ENCODE measurements around the gene YIPF4. TPM values are rescaled to one million over a fixed set of nuclear protein-coding genes. Genes with fewer than 3 reads are reported as not detected.
"Not testable (repeated sequence)": the region's sequence is repeated elsewhere in the genome, so short reads cannot be mapped to it uniquely, and the experiment has no call there.

Gene YIPF4
- polyA plus RNA-seq, 10 donors = 41.2 to 52.7 (median 46.9) TPM

GRCh38 chr2:32278478-32278853 lies 762 bp downstream of the YIPF4 start:
- DNase-seq = no peak

- DNase-seq = no peak
These were observed 6.6 kb downstream of the YIPF4 start for GRCh38 chr2:32284321-32284720.

GRCh38 chr2:32289165-32289999 lies 11.7 kb downstream of the YIPF4 start:
- no peak for DNase-seq

- no peak for DNase-seq
These were observed 12.3 kb downstream of the YIPF4 start for GRCh38 chr2:32290000-32290339.

GRCh38 chr2:32291746-32292145 lies 14.0 kb downstream of the YIPF4 start:
- no peak for DNase-seq

- not testable (repeated sequence) for DNase-seq
These were observed 15.8 kb downstream of the YIPF4 start for GRCh38 chr2:32293493-32293892.

- not testable (repeated sequence) for DNase-seq
These were observed 16.4 kb downstream of the YIPF4 start for GRCh38 chr2:32293966-32294562.

- DNase-seq = no peak
These were observed 32.9 kb downstream of the YIPF4 start for GRCh38 chr2:32310577-32310976.

- DNase-seq = no peak
These were observed 37.2 kb downstream of the YIPF4 start for GRCh38 chr2:32314886-32315285.

GRCh38 chr2:32328679-32329078 lies 51.0 kb downstream of the YIPF4 start:
- DNase-seq = not testable (repeated sequence)

- DNase-seq = not testable (repeated sequence)
These were observed 51.7 kb downstream of the YIPF4 start for GRCh38 chr2:32329180-32329980.

GRCh38 chr2:32330136-32330535 lies 52.4 kb downstream of the YIPF4 start:
- DNase-seq = peak in 1 of 3 donors; percentile 12

- DNase-seq = peak; percentile 6 to 47 (median 14)
These were observed 65.1 kb downstream of the YIPF4 start for GRCh38 chr2:32342801-32343200.

- DNase-seq = not testable (repeated sequence)
These were observed 73.1 kb downstream of the YIPF4 start for GRCh38 chr2:32350797-32351196.

GRCh38 chr2:32355976-32356680 lies 78.4 kb downstream of the YIPF4 start:
- peak in 1 of 3 donors; percentile 8 for DNase-seq

- DNase-seq = peak; percentile 97 to 98 (median 97)
These were observed 79.1 kb downstream of the YIPF4 start, which contains the start of gene BIRC6 for GRCh38 chr2:32356681-32357317. Gene BIRC6 (plus strand): TSS chr2:32357023. CDS start chr2:32357162, 139 bp downstream.

GRCh38 chr2:32357318-32358110 lies 79.8 kb downstream of the YIPF4 start:
- peak in 2 of 3 donors; percentile 13 to 36 for DNase-seq

GRCh38 chr2:32358111-32358482 lies 80.4 kb downstream of the YIPF4 start:
- peak in 2 of 3 donors; percentile 4 to 40 for DNase-seq

GRCh38 chr2:32360416-32360815 lies 82.7 kb downstream of the YIPF4 start:
- no peak for DNase-seq

- not testable (repeated sequence) for DNase-seq
These were observed 85.3 kb downstream of the YIPF4 start for GRCh38 chr2:32362997-32363396.

All from muscle of back (tissue), 11 donors.